RCC 7860 (cell line): ENCODE measurements around the gene DNAJC13.

Experiments
- DNase-seq: peaks from one replicate; pipeline ENCODE4 v3.0.0-alpha.2; 2015; ENCODE audit warnings: low spot score
- FAIRE-seq: peaks from 2 replicates; lab custom pipeline; 2012; peaks lifted over from hg19 to GRCh38; lab: Jason Lieb, UNC

The DNAJC13 gene

GRCh38 chr3:132457286-132457685, 40.0 kb downstream of the DNAJC13 start:
- FAIRE-seq = no peak
- DNase-seq = no peak

- FAIRE-seq = no peak
- DNase-seq = no peak
Observed at GRCh38 chr3:132459551-132459950, 42.2 kb downstream of the DNAJC13 start.

- no peak for FAIRE-seq
- no peak for DNase-seq
Observed at GRCh38 chr3:132461544-132461943, 44.2 kb downstream of the DNAJC13 start.

- no peak for DNase-seq
- FAIRE-seq = peak; percentile 15
Observed at GRCh38 chr3:132464066-132464465, 46.8 kb downstream of the DNAJC13 start.

GRCh38 chr3:132469326-132469725, 52.0 kb downstream of the DNAJC13 start:
- no peak for DNase-seq
- FAIRE-seq = no peak

- FAIRE-seq (no peak), DNase-seq (no peak)
Observed at GRCh38 chr3:132486099-132486498, 68.8 kb downstream of the DNAJC13 start.

GRCh38 chr3:132488151-132488550, 70.8 kb downstream of the DNAJC13 start:
- no peak for DNase-seq
- FAIRE-seq = no peak

- DNase-seq (no peak), FAIRE-seq (no peak)
Observed at GRCh38 chr3:132499071-132499470, 81.8 kb downstream of the DNAJC13 start.

GRCh38 chr3:132503559-132503958, 86.3 kb downstream of the DNAJC13 start:
- FAIRE-seq = no peak
- no peak for DNase-seq

- DNase-seq (no peak), FAIRE-seq (no peak)
Observed at GRCh38 chr3:132504375-132504933, 87.2 kb downstream of the DNAJC13 start.

- DNase-seq (no peak), FAIRE-seq (no peak)
Observed at GRCh38 chr3:132507657-132508056, 90.4 kb downstream of the DNAJC13 start.

GRCh38 chr3:132509096-132509495, 91.8 kb downstream of the DNAJC13 start:
- no peak for FAIRE-seq
- no peak for DNase-seq

- FAIRE-seq (no peak), DNase-seq (no peak)
Observed at GRCh38 chr3:132509506-132509905, 92.2 kb downstream of the DNAJC13 start.

- no peak for FAIRE-seq
- DNase-seq = no peak
Observed at GRCh38 chr3:132513057-132513456, 95.8 kb downstream of the DNAJC13 start.

GRCh38 chr3:132517311-132517710, 100.0 kb downstream of the DNAJC13 start:
- DNase-seq (no peak), FAIRE-seq (no peak)

GRCh38 chr3:132519914-132520313, 102.6 kb downstream of the DNAJC13 start:
- DNase-seq (no peak), FAIRE-seq (no peak)

- FAIRE-seq = no peak
- no peak for DNase-seq
Observed at GRCh38 chr3:132521901-132522300, 104.6 kb downstream of the DNAJC13 start.

GRCh38 chr3:132522353-132522752, 105.1 kb downstream of the DNAJC13 start:
- FAIRE-seq = no peak
- no peak for DNase-seq

GRCh38 chr3:132530624-132531023, 113.3 kb downstream of the DNAJC13 start:
- FAIRE-seq (no peak), DNase-seq (no peak)

- peak; percentile 65 for FAIRE-seq
- DNase-seq = peak; percentile 54
Observed at GRCh38 chr3:132535575-132536441, 118.5 kb downstream of the DNAJC13 start.

- DNase-seq (no peak), FAIRE-seq (no peak)
Observed at GRCh38 chr3:132536442-132537153, 119.3 kb downstream of the DNAJC13 start.

- DNase-seq (no peak), FAIRE-seq (no peak)
Observed at GRCh38 chr3:132537297-132537696, 120.0 kb downstream of the DNAJC13 start.
